Astrocyte of the spinal cord (primary cell): ENCODE data around the gene KAT7.

Source experiments
- DNase-seq: peaks from one replicate; pipeline ENCODE4 v3.0.0; 2011; ENCODE audit warnings: low read depth, low spot score
- H3K4me3 ChIP-seq: 2 replicates; pipeline ENCODE4 v1.5.1; 2011; ENCODE audit warnings: low read depth, mild to moderate bottlenecking, low read length, moderate library complexity
- in situ Hi-C: cut with HindIII; loops from 2 replicates; pipeline ENCODE4 v1.10.0; 2017; ENCODE audit warnings: low sequenced_read_pairs
- TF ChIP-seq, protein P1 (sequence below): IDR thresholded peaks from 2 replicates; pipeline ENCODE4 v1.5.1; 2012; ENCODE audit warnings: low read depth, mild to moderate bottlenecking, low read length, inconsistent platforms

KAT7 gene

DNA sequence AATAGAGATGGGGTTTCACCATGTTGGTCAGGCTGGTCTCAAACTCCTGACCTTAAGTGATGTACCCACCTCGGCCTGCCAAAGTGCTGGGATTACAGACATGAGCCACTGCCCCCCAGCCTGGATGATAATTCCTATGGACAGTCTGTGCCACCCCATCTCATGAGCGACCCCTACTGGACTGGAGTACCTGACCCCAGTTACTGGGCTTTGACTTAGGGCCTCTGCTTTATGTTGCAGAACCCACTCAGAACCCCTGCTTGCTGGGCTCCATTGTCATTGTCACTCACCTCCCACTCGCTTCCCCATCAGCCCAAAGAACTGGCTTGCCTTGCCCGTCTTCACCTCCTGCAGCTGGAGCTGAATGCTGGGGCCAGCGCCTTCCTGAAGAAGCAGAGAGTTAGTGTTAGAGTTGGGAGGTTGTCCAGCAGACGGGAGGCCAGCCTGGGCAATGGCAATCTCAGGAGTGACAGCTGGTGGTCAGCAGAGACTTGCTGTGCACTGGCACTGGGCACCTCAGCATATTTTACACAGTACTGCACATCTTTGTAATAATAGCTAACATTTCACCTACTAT, 55.4 kb downstream of the KAT7 start:
- no peak overlapping the region for H3K4me3 ChIP-seq
- in situ Hi-C loops: no loop called here
- no peak for DNase-seq
- TF ChIP-seq, protein P1, sequence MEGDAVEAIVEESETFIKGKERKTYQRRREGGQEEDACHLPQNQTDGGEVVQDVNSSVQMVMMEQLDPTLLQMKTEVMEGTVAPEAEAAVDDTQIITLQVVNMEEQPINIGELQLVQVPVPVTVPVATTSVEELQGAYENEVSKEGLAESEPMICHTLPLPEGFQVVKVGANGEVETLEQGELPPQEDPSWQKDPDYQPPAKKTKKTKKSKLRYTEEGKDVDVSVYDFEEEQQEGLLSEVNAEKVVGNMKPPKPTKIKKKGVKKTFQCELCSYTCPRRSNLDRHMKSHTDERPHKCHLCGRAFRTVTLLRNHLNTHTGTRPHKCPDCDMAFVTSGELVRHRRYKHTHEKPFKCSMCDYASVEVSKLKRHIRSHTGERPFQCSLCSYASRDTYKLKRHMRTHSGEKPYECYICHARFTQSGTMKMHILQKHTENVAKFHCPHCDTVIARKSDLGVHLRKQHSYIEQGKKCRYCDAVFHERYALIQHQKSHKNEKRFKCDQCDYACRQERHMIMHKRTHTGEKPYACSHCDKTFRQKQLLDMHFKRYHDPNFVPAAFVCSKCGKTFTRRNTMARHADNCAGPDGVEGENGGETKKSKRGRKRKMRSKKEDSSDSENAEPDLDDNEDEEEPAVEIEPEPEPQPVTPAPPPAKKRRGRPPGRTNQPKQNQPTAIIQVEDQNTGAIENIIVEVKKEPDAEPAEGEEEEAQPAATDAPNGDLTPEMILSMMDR: peak; percentile 51

DNA sequence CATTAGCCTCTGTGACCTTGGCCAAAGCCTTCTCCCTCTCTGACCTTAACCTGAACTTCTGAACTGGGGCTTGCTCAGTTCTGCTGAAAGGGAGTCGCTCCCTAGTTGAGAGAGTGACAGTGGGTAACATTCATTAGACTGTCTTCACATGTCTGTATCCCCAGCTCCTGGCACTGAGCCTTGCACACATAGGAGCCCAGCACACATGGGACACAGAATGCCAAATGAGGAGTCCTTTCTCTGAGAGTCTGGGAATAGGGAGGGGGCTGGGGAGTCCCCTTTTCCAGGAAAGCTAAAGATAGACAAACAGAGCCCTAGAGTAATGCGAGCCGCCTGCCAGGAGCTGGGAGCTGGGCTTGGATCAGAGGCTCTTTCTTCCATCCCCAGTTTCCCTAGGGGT, 56.8 kb downstream of the KAT7 start:
- in situ Hi-C loops: no loop called here
- no peak overlapping the region for H3K4me3 ChIP-seq
- DNase-seq: no peak
- TF ChIP-seq, protein P1: no peak

DNA sequence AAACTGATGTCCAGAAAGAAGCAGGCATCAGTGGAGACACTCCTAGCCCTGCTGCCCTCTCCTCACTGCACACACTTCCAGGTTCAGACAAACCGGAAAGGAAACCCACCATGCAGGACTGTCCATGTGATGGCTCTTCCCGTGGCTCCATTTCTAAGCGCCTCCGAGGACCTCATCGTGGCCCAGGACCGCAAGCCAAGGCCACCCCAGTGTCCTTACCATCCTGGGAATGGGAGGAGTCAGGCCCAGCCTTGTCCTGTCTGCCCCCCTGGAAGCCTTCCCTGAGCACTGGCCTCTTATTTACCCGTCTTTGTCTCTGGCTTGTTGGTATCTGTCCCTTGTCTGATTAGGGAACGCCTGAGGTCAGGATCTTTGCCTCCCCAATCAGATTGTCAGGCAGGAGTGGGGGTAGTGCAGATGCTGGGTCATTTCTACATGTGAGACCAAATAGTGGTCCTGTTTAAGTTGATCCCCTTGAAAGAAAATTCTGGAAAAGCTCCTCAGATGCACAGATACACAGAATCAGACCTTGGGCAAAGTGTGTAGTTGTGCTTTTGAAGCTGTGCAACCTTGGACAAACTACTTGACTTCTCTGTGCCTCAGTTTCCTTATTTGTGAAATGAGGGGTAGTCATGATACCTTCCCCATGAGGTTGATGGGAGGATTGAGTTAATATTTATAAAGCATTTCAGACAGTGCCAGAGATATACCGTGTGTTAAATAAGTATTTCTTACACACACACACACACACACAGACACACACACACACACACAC, 58.6 kb downstream of the KAT7 start:
- in situ Hi-C loops: no loop called here
- TF ChIP-seq, protein P1: no peak
- H3K4me3 ChIP-seq: no peak overlapping the region
- DNase-seq: no peak

DNA sequence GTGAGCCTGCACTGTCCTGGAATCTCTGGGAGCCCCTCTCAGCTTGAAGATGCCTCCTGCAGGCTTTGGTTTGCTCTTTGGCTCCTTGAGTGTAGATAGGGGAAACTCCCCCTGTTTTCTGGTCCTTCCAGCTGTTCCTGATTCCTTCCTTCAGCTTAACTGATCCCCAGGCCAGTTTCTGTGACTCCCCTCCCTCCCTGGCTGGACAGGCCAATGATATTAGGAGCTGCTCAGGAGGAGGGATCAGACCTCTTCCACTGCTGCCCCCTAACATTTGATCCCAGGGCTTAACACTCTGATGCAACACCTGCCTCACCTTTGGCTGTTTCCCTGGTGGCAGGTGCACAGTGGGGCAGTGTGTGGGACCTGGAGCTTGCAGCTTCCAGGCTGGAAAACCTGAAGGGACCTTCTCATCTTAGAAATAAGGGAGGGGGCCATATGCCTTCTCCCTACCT, 59.6 kb downstream of the KAT7 start, which contains the start of gene TAC4:
TSS of gene TAC4 (minus strand) at position 51 of the 455 bp plus-strand sequence. CDS start 52 bp downstream, outside the sequence.
- TF ChIP-seq, protein P1: no peak
- no peak within 1 kb of the TSS for H3K4me3 ChIP-seq
- in situ Hi-C loops: no loop called here
- DNase-seq: no peak

DNA sequence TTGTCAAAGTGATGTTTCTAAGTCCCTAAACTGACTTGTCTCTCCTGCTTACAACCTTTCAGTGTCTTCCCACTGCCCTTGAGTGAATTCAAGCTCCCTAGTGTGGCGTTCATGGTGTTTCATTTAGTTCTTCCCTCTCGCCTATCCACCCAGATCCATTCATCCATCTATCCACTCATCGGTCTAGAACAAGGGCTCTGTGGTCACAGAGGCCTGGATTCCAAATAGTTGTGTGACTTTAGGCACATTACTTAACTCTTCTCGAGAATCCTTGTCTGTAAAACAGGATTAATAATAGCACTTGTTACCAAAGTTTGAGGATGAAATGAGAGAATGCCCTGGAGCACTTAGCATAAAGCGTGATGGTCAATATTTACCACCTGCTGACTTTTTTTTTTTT, 60.3 kb downstream of the KAT7 start:
- in situ Hi-C loops: no loop called here
- TF ChIP-seq, protein P1: no peak
- no peak overlapping the region for H3K4me3 ChIP-seq
- DNase-seq: no peak

DNA sequence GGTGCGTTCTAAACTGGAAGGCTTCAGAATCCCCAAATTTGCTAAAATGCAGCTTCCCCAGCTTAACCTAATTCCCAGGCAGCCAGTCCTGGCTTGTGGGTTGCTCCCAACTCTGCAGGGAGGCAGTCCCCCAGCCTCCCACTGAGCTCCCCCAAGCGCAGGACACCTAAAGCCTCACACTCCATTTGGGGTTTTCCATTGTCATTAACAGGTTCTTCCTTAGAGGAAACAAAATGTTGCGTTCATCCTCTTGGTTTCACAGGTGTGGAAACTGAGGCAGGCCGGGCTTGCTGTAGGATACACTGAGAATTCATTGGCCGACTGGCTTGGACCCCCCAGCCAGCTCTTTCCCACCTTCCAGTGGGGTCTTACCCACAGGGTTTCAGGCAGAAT, 61.7 kb downstream of the KAT7 start:
- in situ Hi-C loops: no loop called here
- H3K4me3 ChIP-seq: no peak overlapping the region
- no peak for DNase-seq
- TF ChIP-seq, protein P1: no peak
